ENCODE results near the gene SCARB1.

SCARB1 gene

DNA sequence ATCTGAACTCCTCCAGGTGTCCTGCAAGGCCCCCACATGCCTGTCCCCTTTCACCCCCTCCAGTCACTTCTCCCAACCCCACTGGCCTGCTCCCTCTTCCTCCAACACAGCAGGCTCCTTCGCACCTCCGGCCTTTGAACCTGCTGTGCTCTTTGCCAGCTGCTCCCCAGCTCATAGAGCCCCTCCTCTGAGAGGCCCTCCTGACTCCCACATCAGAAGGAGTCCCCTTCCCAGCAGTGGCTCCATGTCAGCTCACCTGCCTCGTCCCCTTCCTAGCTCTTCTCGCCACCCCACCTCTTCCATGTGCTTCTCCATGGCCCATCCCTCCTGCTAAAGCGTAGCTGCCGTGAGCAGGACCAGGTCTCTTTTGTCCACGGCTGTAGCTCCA is 22.1 kb downstream of the SCARB1 start:
- DNase-seq: no peak

DNA sequence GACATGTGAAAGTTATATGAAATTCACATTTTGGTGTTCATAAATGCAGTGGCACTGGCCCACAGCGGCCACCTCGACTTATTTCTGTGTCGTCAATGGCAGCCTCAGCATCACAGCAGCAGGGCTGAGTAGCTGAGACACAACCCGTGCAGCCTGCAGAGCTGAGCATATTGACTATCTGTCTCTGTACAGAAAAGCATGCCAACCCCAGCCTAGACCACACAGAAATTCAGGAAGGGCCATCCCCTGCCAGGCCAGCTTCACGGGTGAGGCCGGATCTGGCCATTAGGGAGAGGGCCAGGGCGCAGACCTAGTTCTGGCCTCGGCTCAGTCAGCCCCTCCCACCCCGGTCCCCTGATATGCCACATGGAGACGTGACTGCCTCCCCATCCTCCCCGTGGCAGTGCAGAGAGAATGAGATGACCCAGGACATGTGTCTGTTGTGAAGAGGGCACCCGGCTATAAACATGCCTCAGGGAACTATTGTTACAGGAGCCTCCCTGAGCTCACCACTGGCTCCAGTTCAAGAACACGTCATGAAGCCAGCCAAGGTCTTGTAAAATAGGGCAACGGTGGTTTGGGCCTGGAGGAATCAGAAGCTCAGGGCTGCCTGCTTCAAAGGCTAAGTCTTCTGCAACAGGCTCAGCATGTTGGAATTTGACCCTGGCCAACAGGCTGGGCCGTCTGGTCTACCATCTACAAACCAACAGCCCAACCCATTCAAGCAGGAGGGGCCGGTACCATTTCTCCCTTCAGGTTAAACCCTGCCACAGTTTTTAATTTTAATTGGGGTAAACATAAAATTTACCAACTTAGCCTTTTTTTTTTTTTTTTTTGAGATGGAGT is 25.5 kb downstream of the SCARB1 start:
- DNase-seq: peak; percentile 11

DNA sequence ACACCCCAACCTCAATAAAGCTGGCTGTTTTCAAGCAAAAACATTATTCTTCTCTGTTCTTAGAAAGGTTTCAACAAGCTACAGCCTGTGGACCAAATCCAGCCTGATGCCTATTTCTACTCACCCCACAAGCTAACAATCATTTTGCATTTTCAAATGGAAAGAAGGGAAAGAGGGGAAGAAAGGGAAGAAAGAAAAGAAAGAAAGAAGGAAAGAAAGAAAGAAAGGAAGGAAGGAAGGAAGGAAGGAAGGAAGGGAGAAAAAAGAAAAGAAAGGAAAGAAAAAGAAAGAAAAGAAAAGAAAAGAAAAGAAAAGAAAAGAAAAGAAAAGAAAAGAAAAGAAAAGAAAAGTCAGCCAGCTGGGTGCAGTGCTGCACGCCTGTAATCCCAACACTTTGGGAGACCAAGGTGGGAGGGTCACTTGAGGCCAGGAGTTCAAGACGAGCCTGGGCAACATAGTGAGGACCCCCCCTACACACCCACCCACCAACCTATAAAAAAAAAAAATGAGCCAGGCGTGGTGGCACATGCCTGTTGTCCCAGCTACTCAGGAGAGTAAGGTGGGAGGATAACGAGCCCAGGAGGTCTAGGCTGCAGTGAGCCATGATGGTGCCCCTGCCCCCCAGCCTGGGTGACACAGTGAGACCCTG is 26.3 kb downstream of the SCARB1 start:
- DNase-seq: no peak

DNA sequence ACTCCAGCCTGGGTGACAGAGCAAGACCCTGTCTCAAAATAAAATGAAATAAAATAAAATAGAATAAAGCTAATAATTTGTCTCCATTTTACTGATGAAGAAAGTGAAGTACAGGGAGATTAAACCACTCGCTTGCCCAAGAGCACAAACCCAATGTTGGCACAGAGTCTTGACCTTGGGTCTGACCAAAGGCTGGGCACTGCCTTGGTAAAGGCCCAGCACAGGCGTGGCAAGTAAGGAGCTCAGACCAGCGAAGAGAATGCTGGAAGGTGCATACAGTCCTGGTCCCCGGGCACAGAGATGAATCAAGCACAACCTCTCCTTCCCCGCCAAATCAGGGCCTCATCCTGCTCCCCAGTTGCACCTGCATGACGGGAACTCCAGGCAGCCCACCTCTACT is 26.9 kb downstream of the SCARB1 start:
- no peak for DNase-seq

DNA sequence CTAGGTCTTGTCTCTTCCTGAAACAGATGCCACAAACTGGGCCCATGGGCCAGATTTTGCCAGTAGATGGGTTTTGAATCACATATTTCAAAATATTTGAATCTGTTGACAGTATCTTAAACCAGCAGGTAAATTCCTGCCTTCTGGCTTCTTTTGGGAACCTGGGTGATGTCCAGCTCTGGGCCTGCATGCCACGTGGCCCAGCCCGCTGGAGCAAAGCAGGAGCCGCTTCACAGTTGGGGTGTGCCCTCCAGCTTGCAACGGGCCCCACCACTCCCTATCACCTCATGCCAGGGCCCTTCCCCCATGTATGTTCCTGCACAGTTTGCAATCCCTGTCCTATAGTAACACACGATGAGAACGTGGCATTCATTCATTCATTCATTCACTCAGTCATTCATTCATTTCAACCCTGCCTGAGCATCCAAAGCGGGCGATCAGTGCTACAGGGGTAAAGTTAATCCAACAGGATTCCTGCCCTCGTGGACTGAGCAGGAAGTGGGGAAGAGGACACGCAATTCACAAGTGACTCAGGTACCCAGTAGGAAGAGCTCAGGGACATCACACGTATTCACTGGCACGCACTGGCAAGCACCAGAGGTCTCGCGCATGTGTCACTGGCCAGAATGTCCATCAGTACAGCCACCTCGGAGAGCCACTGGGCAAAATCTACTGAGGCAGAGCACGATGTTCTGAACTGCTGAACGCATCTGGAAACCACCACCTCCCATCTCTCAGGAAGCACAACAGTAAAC is 27.8 kb downstream of the SCARB1 start:
- DNase-seq: no peak

DNA sequence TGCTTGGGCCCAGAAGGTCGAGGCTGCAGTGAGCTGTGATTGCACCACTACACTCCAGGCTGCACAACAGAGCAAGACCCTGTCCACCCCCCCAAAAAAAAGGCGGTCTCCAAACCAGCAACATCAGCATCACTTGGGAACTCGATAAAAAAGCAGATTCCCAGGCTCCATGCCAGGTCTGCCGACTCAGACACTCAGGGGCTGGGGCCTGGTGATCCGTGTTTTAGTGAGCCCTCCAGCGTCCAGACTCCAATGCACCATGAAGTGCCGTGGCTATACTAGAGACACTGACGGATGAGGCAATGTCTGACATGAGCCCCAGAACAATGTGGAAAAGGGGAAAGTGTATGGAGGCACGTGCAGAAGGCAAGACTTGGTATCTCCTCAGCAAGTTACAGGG is 28.8 kb downstream of the SCARB1 start:
- no peak for DNase-seq

DNA sequence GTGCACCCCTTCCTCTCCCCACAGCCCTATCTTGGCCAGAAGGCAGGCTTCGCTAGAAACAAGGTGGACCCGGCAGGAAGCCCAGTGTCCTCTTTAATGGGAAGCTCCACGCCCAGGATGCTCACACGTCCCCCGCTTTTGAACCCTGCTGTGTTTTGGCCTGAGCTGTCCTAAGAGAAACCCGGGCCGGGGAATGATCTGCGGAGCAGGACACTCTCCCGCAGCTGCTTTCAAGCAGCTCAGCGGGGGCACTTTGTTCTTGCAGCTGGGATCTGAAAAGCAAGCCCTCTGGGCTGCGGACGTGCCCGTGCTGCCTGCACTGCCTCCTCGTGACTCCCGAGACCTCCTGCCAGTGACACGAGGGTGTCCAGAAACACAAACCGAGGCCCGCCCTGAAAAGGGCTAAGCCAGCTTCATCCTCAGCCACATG is 30.0 kb downstream of the SCARB1 start:
- no peak for DNase-seq

DNA sequence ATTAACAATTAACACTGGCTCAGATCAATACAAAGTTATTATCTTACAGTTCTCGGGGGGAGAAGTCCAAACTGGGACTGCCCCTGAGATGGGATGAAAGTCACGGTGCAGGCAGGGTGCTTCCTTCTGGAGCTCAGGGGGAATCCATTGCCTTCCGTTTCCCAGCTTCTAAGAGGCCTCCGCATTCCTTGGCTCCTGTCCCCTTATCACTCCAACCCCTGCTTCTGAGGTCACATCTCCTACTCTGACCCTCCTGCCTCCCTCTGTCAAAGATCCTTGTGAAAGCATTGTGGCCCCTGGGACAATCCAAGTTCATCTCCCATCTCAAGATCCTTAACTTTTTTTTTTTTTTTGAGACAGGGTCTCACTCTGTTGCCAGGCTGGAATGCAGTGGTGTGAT is 30.8 kb downstream of the SCARB1 start:
- DNase-seq: no peak

DNA sequence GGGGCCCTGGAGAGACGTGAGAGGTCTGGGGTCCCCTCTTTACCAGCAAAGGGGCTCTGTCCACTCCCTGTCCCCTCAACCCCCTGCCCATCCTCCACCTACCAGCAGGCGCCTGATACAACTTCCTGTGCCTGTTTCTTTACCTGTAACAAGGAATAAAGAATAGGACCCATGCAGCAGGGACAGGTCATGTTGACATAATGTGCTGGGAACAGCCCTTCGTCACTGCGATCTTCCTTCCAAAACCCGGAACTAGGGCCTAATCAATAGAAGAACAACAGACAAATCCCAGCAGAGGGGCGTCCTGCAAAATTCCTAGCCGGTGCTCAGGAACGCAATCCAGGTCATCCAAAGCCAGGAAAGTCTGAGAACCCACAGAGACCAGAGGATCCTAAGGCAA is 32.1 kb downstream of the SCARB1 start:
- DNase-seq: no peak

DNA sequence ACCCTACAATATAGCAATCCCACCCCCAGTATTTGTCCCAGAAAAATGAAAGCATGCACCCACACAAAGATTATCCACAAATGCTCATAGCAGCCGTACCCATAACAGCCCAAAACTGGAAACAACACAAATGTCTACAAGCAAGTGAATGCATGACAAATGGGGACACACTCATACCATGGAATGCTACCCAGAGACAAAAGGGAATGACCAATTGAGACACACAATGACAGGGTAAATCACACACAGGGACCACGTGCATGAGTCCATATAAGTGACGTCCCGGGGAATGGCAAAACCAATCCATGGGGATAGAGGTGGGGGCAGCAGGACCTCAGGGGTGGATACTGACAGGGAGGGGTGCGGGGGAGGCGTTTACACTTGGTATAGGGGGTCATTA is 33.4 kb downstream of the SCARB1 start:
- DNase-seq: no peak

DNA sequence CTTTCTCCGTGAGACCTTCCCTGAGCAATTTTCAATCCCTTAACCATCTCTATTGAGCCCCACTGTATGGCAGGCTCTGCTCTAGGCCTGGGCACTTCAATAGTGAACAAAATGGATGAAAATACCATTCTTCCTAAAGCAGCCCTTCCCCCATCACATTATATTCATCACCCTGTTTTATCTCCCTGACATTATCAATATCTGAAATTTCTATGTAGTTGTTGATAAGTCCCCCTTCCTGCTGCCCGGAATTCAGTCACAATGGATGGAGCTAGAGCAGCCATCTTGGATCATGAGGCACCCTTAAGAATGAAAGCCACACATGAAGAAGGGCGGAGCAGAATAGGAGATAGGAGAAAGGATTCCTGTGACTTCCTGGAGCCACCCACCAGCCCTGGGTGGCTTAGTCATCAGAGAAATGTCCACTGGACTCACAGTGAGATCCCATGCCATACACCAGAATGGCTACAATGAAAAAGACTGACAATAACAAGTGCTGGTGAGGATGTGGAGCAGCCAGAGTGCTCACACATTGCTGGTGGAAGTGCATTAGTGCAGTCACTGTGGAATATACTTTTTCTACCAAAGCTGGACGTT is 33.9 kb downstream of the SCARB1 start:
- no peak for DNase-seq

DNA sequence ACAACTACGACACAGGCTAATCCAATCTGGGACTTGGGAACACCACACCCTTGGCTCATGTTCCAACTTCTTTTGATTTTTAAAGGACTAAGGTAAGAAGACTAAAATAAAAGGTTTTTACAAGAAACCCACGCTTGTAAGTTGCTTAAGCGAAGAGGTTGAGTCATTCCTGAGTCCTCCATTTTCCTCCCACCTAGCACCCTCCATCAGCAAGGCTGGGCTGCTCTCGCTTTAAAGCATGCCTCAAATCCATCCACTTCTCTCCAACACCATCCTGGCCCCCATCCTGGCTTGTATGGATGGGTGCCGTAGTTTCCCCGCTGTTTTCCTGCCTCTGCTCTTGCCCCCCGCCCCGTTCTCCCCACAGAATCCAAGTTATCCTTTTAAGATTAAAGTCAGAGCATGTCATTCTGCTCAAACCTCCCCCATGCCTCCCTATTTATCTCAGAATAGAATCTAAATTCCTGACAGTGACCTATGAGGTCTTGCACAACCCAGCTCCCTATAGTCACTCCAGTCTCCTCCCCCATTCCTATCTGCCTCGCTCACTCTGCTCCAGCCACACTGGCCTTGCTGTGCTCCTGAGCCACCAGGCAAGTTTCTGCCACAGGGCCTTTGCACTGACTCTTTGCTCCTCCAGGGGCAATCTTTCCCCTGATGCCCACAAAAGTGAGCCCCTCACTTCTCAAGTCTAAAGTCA is 34.5 kb downstream of the SCARB1 start:
- no peak for DNase-seq

DNA sequence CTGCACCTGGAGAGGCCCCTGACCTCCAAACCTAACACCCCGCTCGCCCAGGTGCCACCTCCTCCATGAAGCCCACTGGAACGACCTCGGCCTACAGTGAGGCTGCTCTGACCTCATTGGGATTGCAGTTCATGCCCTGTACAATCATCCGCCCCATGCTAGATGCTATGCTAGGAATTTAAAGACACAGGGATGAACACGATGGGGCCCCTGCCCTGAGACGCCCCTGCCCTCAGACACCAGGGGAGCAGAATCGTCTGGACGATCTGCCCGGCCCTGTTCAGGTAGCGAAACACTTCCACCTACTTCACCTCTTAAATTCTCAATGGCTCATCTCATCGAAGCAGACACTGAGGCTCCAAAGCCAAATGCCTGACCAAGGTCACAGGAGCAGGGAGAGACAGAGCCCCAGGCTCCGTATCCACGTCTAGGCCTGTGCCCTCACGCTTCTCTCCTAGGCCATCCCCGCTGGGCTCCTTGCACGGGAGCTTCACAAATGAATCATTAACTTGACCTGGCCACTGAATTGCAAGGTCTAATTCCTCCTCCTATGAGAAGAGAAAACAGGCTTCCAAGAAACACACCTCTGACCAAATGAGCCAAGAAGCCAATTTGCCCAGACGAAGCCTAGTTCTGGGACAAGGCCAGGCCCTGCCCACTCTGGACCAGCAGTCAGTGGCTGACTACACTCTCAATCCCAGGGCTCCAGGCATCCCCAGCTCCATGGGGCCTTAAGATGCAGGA is 35.2 kb downstream of the SCARB1 start:
- DNase-seq: no peak

DNA sequence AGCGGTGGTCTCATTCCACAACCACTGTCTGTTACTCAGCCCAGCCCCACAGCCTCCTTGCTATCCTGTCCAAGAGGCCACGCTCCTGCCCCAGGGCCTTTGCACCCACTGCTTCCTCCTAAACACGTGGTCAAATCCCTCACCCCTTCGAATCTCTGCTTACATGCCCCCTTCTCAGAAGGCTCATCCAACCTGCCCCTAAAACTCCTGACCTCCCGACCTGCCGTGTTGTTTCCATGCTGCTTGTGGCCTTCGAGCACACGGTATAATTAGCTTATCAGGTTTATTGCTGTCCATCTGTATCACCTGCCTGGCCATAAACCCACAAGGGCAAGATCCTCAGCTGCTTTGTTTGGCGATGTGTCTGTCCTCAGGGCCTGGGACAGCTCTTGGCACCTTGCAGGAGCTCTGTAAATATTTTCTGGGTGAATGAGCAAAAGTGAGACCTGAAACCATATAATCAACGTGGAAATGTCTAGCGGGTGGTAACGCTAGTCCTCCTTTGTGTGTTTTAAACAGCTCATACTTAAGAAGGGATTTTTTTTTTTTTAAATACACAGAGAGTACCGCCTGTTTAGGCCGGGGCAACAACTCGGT is 36.0 kb downstream of the SCARB1 start:
- peak; percentile 65 for DNase-seq

DNA sequence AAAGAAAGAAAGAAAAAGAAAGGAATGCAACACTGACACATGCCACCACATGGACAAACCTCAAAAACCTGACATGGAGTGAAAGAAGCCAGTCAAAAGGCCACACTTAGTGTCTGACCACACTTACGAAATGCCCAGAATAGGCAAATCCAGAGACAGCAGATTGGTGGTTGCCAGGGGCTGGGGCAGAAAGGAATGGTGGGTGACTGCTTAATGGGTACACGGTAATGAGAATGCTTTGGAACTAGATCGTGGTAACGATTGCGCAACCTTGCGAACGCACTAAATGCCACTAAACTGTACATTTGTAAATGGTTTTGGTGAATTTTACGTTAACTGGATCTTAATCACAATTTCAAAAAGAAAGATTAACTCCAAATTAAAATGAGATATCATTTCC is 39.5 kb downstream of the SCARB1 start:
- DNase-seq: no peak

DNA sequence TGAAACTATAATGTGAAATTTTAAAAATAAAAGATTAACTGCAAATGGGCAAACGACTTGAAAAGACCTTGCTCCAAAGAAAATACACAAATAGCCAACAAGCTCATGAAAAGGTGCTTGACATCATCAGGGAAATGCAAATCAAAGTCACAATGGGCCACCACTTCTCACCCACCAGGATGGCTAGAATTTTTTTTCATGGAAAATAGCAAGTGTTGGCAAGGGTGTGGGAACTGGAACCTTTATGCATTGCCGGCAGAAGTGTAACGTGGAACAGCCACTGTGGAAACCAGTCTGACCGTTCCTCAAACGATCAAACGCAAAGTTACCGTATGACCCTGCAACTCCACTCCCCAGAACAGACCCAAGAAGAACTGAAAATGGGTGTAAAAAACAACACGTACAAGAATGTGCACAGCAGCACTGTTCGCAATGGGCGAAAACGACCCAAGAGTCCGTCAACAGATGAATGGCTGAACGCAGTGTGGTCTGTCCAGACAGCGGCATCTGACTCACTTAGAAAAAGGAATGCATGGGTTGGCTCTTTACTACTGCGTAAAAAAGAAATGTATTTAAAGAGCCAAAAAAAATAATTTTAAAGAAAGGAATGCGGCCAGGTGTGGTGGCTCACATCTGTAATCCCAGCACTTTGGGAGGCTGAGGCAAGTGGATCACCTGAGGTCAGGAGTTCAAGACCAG is 40.2 kb downstream of the SCARB1 start:
- no peak for DNase-seq

DNA sequence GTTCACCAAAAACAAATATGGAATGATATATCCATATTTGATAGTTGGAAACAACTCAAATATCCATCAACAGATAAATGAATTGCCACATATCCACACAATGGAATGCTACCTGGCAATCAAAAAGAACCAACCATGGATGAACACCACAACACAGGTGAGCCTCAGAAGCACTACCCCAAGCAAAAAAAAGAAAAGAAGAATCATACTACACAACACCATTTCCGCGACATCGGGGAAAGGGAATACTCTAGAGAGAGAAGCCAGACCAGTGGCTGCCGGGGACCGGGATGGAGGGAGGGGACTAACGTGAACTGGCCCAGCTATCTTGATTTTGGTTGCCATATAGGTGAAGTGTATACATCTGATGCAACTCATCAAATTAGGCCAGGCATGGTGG is 41.4 kb downstream of the SCARB1 start:
- no peak for DNase-seq

DNA sequence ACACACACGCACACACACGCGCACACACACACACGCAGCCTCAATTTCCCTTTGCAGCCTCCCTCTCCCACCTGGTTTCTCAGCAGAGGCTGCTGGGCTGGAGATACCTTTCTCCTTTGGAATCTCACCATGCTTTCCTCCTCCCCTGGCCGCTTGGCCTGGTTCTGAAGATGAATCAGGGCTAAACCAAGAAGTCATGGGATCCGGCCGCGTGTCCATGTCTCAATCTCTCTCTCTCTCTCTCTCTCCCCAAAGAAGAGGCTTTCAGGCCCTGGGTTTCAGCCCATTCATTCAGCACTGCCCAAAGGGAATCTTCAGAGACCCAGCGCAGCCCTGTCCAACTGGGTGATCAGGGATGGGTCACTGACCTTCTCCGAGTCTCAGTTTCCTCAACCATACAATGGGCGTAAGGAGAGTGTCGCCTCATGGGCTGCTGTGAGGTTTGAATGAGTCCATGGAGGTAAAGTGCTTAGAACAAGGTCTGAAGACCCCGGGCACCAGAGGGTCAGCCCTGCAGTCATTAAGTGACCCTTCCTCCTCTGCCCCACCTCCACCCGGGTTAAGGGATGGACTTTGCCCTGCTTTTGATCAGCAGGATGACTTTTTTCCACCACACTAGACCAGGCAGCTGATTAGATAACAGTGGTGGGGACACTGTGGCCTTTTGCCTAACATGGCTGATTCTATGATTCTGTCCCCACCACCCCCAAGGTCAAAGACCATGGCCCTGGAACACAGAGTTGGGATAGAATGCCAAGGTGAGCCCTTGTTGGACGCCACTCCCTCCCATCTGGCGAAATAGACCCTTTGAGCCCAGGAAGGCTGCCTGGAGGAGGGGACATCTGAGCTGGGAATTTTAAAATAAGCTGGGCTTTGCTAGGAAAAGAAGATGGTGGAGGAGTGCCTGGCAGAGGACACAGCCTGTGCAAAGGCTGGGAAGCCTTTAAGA is 42.1 kb downstream of the SCARB1 start:
- DNase-seq: no peak

DNA sequence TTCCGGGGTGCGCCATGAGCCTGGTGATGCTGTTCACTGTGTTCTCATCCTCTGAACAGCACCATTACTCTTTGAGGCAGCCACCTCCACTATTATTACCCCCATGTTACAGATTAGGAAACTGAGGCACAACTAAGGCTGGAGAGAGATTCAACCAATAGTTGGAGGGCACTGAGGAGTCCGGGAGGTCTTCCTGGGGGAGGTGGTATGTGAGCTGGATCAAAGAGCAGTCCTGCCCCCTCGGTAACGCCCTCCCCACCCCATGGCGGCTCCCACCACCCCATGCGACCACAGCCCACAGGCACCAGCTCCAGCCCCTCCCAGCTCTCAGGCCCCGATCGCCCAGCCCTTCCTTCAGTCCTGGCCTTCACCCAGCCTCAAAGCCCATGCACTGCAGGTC is 43.5 kb downstream of the SCARB1 start:
- DNase-seq: no peak

DNA sequence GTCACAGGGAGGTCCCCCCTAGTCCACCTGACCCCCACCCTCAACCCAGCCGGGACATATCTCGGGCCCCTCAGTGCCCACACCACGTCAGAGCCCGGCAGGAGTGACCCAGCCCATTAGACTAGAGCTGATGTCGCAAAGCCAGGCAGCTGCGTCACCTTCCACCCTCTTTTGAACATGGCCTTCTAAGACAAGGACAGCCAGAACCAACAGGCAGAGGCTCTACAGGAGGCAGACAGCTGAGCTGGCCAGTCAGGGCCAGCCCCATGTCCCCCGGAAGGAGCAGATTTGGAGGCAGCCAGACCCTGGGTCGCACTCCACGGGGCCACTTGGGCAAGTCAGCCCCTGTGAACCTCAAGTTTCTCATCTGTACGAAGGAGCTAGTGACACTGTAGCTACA is 44.1 kb downstream of the SCARB1 start:
- DNase-seq: no peak

Data from NCI-H748 treated with DMSO at 0.1 percent for 48 hours (cell line).